Activated CD8-positive, alpha-beta memory T cell treated with anti-CD3 and anti-CD28 coated beads for 48 hours (primary cell): ENCODE data around the gene CLCA1.
"Not testable (repeated sequence)": the region's sequence is repeated elsewhere in the genome, so short reads cannot be mapped to it uniquely, and the experiment has no call there.

Experiments used
- DNase-seq, 3 experiments: peaks; one replicate each; pipeline ENCODE4 v3.0.0-alpha.2; 2020; ENCODE audit warnings: low read depth in 2 of 3, low spot score in 2 of 3

The CLCA1 gene

DNA sequence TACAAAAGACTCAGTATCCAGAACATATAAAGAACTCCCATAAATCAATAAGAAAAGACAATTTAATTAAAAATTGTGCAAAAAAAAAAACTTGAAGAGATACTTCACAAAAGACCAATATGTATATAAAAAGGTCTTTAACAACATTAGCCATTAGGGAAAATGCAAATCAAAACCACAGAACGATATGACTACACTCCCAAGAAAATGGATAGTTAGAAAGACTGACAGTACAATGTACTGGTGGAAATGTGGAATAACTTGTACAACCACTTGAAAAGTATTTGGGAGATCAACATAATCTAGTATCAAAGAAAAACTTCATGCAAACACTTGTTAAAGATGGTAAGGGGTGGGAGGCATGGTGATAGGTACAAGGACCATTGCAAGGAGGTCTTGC, 3.9 kb upstream of the CLCA1 start:
- DNase-seq = no peak

DNA sequence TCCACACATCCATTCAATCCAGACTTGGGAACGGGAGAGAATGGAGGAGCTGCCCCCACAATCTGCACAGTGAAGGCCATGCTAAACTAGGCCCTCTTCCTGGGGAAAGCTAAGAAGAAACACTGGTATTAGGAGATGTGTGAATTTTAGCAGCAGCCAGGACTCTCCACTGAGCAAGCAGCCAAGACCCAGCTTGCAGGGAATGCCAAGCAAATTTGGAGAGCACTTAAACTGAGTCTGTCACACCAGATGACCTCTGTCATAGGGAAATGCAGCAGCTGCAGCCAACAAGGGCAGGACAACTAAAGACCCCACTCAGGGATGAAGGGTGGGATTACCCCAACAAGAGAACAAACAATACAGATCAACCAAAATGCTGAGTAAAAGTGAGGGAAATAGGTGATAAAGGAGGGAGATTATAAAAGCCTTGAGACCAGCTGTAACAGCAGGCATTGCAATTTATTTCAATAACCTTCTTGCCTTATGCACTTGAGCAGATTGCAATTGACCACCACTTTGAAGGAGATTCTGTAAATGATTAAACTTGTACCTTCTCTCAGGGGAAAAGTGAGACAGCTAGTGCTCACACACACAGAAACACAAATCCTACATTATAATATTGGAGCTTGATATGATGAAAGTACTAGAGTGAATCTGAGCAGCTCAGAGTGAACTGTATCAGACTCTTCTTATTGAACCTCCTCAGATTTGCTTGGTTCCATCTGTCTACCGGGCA, 2.5 kb upstream of the CLCA1 start:
- DNase-seq = no peak

DNA sequence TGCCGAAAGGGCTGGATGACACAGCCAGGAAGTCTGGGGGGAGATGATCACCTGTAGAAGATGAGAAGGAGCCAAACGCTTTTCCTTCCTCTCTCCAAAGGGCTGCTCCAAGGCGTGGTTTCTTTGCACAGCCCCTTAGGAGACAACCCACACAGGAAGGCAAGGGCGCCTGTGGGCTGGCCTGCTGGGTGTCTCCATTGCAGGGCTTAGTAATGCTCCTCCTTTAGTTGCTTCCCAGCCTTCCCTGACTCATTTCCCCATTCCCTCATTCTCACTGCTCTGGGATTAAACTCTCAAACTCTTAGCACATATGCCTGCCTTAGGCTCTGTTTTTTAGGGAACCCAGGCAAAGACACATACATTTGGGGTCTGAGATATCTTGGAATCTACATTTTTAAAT, 1.7 kb upstream of the CLCA1 start:
- no peak for DNase-seq

DNA sequence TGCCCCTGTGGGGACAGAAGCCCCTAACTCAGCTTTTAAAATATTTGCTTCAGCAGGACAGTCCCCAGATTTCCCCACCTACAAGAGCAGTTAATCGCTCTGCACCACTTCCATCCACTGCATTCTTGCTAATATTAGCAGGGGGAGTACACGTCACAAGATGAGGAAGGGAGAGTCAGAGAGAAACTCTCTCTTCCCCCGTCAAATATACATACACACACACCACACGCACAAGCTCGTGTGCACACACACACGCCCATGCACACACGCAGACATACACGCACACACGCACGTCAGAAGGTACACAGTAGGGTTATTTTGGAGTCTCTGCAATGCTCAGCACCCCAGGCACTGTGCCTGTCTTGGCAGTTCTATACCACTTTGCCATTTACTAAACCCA, 2.1 kb downstream of the CLCA1 start:
- no peak for DNase-seq

DNA sequence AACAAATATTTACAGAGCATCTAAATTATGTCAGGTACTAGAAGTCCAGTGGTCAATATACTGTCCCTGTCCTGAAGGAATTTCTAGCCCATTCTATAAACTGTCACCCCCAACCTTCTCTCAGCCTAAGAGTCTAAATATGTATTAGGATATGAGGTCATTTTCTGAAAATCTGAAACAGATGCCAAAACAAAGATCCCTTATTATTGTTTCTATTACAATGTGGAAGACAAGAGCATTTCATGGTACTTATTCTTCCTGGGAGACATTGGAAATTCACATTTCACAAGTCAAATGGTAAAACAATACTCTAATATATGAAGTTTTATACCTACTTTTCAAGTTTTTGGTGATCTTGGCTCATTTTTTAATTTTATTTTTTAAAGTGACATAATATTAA, 2.6 kb downstream of the CLCA1 start:
- no peak for DNase-seq

DNA sequence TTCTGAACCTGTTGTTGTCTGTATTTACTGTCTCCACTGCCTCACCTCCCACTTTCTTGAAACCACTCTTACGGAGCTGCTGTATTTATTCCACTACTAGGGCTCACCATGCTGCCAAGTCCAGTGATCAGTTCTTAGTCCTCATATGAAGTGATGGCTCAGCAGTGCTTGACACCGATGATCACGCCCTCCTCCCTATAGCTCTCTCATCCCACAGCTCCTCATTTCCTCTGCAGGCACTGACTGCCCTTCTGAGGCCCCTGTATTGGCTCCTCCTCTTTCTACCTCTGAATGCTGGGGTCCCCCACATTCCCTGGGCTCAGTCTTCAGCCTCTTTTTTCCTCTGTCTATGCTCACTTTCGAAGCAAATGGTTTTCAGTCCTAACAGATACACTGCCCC, 3.4 kb downstream of the CLCA1 start:
- no peak for DNase-seq

DNA sequence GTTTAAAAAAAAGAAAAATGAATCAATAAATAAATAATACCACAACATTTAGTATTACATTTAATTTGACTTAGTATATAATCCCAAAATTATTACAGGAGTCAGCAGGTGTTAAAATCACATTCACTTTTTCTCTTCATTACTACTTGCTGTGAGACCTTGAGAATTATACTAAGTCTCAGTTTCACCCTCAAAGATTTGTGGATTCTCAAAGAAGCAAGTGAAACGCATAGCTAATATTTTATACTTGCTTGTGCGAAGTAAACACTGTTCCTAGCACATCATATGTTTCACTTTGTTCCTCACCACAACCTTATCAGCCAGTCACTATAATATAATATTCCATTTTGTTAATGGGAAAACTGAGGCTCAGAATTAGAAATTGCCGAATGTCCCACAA, 4.0 kb downstream of the CLCA1 start:
- DNase-seq = no peak

- DNase-seq = no peak
These were observed 8.5 kb downstream of the CLCA1 start for GRCh38 chr1:86477256-86477655.

- no peak for DNase-seq
These were observed 9.0 kb downstream of the CLCA1 start for GRCh38 chr1:86477682-86478081.

DNA sequence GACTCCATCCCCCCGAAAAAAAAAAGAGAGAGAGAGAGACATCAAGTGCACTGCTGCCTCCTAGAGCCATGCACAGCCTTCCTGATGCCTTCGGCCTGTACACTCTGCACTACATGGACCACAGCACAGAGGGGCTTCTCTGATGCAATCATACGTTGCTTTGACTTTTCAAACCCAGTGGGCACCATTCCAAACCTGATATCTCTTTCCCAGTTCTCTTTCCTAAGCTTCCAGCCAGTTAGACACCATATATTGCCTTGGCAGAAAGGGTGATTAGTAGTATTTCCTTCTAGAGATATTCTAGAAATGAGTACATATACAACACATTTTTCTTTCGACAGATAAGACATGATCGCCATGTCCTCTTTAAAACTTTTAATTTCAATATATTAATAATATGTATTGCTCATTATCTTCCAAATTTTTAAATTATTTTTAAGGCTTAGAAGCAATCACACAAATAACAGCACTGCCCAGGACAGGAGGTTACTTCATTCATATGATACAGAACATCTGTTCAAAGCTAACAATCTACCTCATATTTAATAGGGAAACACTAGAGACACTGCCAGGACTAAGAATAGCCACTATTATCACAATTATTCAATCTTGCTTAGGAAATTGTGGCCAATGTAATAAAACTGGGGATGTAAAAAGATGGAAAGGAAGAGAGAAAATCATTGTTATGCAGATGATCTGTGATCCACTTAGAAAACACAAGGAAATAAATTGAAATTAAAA, 9.9 kb downstream of the CLCA1 start:
- no peak for DNase-seq

DNA sequence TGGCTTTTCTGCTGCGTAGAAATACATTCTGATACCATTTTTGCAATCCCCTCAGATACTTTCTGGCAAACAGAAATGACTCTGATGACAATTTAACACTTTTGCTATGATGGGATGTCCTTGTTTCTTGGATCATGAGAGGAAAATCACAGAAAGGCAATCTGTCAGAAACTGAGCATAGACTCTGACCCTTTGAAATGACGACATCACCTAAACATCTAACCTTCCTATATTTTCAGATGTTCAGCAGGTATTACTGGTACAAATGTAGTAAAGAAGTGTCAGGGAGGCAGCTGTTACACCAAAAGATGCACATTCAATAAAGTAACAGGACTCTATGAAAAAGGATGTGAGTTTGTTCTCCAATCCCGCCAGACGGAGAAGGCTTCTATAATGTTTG, 13.2 kb downstream of the CLCA1 start:
- DNase-seq = no peak

DNA sequence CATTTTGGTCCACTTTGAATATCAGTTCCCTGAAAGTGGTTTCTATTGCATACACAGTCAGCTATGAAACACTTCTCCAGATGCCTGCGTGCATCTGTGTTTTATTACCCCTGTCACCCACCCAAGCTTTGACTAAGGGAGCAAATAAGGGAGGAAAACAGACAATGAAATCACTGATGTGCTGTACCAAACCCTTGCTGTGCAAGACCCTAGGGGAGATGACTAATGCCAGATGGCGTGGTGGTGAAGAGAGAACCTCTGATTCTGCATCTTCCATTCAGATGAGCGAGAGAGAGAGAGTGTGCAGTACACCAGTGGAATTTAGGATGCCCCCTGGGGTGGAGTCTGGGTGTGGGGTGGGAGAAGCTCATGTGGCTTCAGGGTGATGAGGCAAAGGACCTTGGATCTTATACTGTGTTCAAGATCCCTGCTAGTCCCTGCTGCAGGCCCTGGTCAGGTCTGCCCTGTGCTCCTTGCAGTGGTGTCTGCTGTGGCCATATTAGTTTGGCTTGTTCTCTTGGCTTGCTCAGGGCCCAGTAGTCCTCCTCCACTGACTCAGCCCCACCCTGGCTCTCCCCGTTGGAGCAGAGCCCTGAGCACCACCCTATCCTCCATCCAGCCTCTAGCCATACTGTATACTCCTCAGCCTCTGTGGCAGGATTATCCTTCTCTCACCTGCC, 18.5 kb downstream of the CLCA1 start:
- no peak for DNase-seq

DNA sequence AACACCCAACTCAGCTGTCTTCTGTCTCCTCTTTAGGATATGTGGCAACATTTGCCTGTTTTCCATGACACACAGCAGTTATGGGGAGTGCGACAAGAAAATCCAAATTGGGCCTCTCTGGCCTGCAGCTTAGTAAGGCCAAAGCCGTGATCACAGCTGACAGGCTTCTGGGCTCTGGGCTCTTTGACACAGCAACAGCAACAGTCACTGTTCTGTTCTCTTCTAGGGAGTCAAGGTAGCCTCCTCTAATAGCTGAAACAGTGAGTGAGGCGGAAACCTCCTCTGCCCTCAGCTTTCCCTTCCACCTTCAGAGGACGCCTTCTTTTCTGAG, 19.0 kb downstream of the CLCA1 start:
- no peak for DNase-seq

- DNase-seq = no peak
These were observed 20.6 kb downstream of the CLCA1 start for GRCh38 chr1:86489242-86489878.

DNA sequence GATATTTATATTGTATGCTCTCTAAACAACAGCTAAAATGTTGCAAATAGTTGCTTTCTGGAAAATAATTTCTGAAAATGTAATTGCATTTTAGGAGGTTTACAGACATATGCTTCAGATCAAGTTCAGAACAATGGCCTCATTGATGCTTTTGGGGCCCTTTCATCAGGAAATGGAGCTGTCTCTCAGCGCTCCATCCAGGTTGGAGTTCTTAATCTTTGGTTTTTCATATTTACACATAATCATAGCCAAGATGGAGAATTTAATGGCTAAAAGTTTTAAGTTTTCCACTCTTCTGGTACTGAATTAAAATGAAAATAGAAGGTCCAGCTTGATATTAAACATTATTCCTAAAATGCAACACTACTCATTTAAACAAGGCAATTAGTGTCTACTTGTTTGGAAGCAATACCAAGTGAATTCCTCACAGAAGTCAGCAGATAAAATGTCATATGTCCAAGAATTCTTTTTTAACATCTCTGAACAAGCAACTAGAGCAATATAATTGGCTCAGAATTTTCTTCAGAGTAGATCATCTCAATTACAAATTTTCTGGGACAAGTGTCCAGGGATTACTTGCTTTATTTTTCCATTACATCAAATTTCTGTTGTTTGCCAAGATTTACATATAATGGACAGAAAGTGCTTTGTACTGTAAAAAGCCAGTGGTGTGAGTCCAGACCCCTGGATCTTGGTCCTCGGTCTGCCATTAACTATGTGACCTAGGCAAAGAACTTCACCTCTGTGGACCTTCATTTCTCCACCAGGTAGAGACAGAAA, 22.6 kb downstream of the CLCA1 start:
- no peak for DNase-seq

GRCh38 chr1:86498281-86498680, 29.6 kb downstream of the CLCA1 start:
- DNase-seq = no peak

DNA sequence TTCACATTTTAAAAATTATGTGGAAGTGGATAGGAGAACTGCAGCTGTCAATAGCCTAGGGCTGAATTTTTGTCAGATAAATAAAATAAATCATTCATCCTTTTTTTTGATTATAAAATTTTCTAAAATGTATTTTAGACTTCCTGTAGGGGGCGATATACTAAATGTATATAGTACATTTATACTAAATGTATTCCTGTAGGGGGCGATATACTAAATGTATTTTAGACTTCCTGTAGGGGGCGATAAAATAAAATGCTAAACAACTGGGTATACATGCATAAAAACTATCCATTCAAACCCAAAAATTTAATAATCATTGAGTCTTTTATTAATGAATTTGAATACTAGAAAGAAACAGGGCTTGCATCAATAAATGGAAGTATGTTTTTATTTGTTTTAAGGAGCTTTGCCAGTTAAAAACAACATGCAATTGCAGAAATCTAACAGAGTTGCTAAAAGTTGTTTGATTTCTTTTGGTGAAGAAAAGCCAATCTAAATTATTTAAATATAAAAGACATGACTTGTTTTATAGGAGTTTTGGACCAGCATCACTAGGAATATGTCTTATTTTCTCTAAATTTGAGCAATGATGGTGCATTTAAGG, 31.4 kb downstream of the CLCA1 start:
- DNase-seq = no peak

DNA sequence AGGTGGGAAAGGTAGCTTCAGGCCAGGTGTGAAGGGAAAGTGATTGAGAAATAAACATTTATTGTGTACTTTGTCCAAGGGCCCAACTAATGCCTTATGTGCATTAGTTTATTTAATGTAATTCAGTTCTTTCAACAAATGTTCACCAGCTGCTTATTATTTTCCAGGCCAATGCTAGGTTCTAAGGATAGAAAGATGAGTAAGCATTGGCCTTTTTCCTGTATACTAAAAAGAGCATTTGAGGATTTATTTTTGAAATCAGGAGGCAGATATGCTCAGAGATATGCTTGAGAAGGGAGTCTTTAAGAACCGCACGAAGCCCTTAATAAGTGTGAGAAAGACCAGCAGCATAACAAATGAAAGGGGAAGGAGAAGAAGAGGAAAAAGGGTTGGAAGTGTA, 32.0 kb downstream of the CLCA1 start:
- DNase-seq = no peak

DNA sequence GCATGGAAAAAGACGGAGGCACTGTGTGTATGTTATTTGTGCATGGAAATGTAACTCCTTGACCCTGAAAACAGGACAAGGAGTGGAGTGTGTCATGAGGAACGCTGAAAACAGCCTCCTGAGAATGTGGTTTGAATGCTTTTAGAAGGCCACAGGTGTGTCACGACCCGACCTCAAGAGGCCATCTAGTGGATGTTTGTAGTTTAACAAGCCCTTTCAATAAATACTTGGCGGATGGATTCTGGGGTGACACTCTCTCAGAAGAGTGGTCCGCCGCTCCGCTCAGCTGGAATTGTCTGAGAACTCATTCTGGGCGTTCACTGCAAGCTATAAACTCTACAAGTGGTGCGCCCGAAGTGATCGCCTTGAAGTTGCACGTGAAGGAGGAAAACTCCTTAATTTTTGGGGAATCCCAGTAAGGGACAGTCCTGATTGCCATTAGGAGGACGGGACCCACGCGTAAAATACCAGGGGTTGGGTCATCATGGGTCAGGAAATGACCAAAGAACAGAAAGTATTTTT, 33.5 kb downstream of the CLCA1 start:
- DNase-seq = not testable (repeated sequence)

DNA sequence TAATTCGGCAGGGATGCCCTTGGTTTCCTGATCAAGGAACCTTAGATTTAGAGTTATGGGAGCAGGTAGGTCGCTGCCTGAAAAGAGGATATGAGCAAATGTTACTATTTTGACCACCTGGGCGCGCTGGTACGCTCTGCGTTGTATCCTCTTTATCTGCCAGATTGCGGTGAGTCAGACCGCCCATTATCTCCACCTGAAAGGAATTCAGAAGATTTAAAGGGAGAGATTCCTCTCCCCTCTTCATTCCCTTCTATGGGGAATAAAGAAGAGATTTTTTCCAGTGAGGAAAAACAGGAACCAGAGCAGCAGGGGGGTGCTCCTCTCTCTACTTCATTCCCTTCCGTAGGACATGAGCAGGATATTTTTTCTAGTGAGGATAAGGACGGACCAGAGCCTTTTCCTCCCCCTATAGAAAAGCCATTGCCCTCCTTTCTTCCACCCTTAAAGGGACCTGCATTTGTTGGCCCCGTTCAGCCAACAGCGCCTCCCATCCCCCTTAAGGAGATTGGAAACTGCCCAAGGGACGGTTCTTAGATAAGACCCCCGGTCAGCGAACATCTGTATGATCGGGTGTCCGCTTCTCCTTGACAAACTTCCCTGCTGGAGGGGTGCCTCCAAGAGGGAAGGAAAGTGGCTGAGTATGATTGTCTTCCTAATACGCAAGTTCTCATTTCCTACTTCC, 34.1 kb downstream of the CLCA1 start:
- no peak for DNase-seq
